GM10248 (cell line): ENCODE results near the gene SULT4A1.

Source experiments
- CTCF ChIA-PET: fragments of 300-600 bp; sonication (Branson Sonifier 250); formaldehyde crosslinking; extraction: SDS; loops from one replicate; lab custom pipeline; 2021; ENCODE audit warnings: antibody characterized with exemption; lab: Yijun Ruan, JAX
- POLR2A ChIA-PET: fragments of 350-650 bp; sonication (Branson Sonifier 250); formaldehyde crosslinking; extraction: SDS; loops from one replicate; lab custom pipeline; 2020; ENCODE audit warnings: antibody characterized with exemption; lab: Yijun Ruan, JAX
- DNase-seq: peaks from one replicate; pipeline ENCODE4 v3.0.0; 2012; ENCODE audit errors: extremely low spot score
- CTCF ChIP-seq: IDR thresholded peaks from 2 replicates; pipeline ENCODE4 v1.5.1; 2012; ENCODE audit warnings: mild to moderate bottlenecking, low read depth; ENCODE audit errors: extremely low read depth, missing control alignments, control extremely low read depth

SULT4A1 gene

GRCh38 chr22:43852573-43853327 is 9.6 kb downstream of the SULT4A1 start:
- no peak for TF ChIP-seq CTCF
- DNase-seq, result no peak
- ChIA-PET CTCF (interaction anchor here (1.0 to 1.6 kb wide), 5 partner anchors 24 to 32 kb away, joined by 3 to 5 read pairs (median 4); no protein-coding TSS in a partner anchor), POLR2A (no interaction called here)

GRCh38 chr22:43851979-43852307 is 10.4 kb downstream of the SULT4A1 start:
- CTCF ChIA-PET, result interaction anchor here (1.0 to 1.3 kb wide), 2 partner anchors 25 to 33 kb away, joined by 3 to 4 read pairs; no protein-coding TSS in a partner anchor
- no peak for DNase-seq
- POLR2A ChIA-PET, result no interaction called here
- TF ChIP-seq CTCF, result no peak

- no peak for DNase-seq
- CTCF ChIA-PET, result interaction anchor here (0.6 to 1.3 kb wide), 3 partner anchors 25 to 34 kb away, joined by 3 to 4 read pairs (median 3); no protein-coding TSS in a partner anchor
- POLR2A ChIA-PET, result no interaction called here
- TF ChIP-seq CTCF, result no peak
Measured at GRCh38 chr22:43851058-43851978, 11.0 kb downstream of the SULT4A1 start.

GRCh38 chr22:43850529-43850928 is 11.8 kb downstream of the SULT4A1 start:
- DNase-seq, result no peak
- no peak for TF ChIP-seq CTCF
- ChIA-PET CTCF (interaction anchor here (0.6 to 1.2 kb wide), 2 partner anchors 34 to 96 kb away, joined by 3 read pairs; no protein-coding TSS in a partner anchor), POLR2A (no interaction called here)

- no peak for DNase-seq
- TF ChIP-seq CTCF, result no peak
- ChIA-PET CTCF (interaction anchor here (1.2 to 1.3 kb wide), 2 partner anchors 33 to 97 kb away, joined by 3 read pairs; no protein-coding TSS in a partner anchor), POLR2A (no interaction called here)
Measured at GRCh38 chr22:43849731-43850130, 12.6 kb downstream of the SULT4A1 start.
